ENCODE results near the gene MRPS33.

Gene MRPS33

GRCh38 chr7:141011443-141011842 is 3.3 kb downstream of the MRPS33 start:
- no peaks in the 10 kb centered on the region for H3K9me3 ChIP-seq (replicated peaks; ENCODE audit: low read length)
- H3K9ac ChIP-seq (ENCODE audit: low read depth, low read length), result no peak overlapping the region
- peaks cover 5% of the 10 kb centered on the region for H3K36me3 ChIP-seq (ENCODE audit: insufficient read depth, low read length)
- no peak overlapping the region for H3K4me2 ChIP-seq (ENCODE audit: low read length)
- no peaks in the 10 kb centered on the region for H3K27me3 ChIP-seq (ENCODE audit: control insufficient read depth, insufficient read depth, low read length)
- peaks cover 19% of the 10 kb centered on the region for H3K4me1 ChIP-seq (ENCODE audit: control insufficient read depth, insufficient read depth, low read length)
- H3K4me3 ChIP-seq (ENCODE audit: low read length), result no peak overlapping the region

- no peaks in the 10 kb centered on the region for H3K4me1 ChIP-seq (ENCODE audit: control insufficient read depth, insufficient read depth, low read length)
- peaks cover 9% of the 10 kb centered on the region for H3K36me3 ChIP-seq (ENCODE audit: insufficient read depth, low read length)
- H3K4me2 ChIP-seq (ENCODE audit: low read length), result no peak overlapping the region
- H3K9ac ChIP-seq (ENCODE audit: low read depth, low read length), result no peak overlapping the region
- no peak overlapping the region for H3K4me3 ChIP-seq (ENCODE audit: low read length)
- no peaks in the 10 kb centered on the region for H3K9me3 ChIP-seq (replicated peaks; ENCODE audit: low read length)
- peaks cover 6% of the 10 kb centered on the region for H3K27me3 ChIP-seq (ENCODE audit: control insufficient read depth, insufficient read depth, low read length)
Measured at GRCh38 chr7:141003172-141004065, 11.3 kb downstream of the MRPS33 start.

GRCh38 chr7:141001546-141001945 is 13.2 kb downstream of the MRPS33 start:
- no peak overlapping the region for H3K4me2 ChIP-seq (ENCODE audit: low read length)
- H3K9me3 ChIP-seq (replicated peaks; ENCODE audit: low read length), result no peaks in the 10 kb centered on the region
- no peak overlapping the region for H3K9ac ChIP-seq (ENCODE audit: low read depth, low read length)
- H3K4me1 ChIP-seq (ENCODE audit: control insufficient read depth, insufficient read depth, low read length), result no peaks in the 10 kb centered on the region
- peaks cover 6% of the 10 kb centered on the region for H3K27me3 ChIP-seq (ENCODE audit: control insufficient read depth, insufficient read depth, low read length)
- H3K36me3 ChIP-seq (ENCODE audit: insufficient read depth, low read length), result peaks cover 5% of the 10 kb centered on the region
- H3K4me3 ChIP-seq (ENCODE audit: low read length), result no peak overlapping the region

DNA sequence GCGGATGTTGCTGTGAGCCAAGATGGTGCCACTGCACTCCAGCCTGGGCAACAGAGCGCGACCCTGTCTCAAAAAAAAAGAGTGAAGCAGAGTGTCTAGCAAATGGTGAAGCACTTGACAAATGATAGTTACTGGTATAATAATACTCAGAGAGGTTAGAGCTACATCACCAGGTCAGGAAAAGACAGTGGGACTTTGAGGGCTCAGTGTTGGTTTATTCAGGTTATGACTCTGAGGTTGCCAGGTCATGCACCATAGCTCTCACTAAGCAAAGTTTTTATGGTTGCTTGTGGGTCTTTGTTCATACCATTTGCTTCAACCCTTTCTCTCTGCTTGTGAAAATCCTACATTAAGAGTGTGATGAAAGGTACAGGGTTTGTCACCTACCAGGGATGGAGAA is 13.6 kb downstream of the MRPS33 start:
- Histone ChIP-seq H3K36me3 (ENCODE audit: insufficient read depth, low read length) (peaks cover under 1% of the 10 kb centered on the region), H3K9me3 (replicated peaks; ENCODE audit: low read length) (no peaks in the 10 kb centered on the region), H3K27me3 (ENCODE audit: control insufficient read depth, insufficient read depth, low read length) (peaks cover 6% of the 10 kb centered on the region), H3K9ac (ENCODE audit: low read depth, low read length) (no peak overlapping the region), H3K4me3 (ENCODE audit: low read length) (no peak overlapping the region), H3K4me1 (ENCODE audit: control insufficient read depth, insufficient read depth, low read length) (no peaks in the 10 kb centered on the region), H3K4me2 (ENCODE audit: low read length) (no peak overlapping the region)

DNA sequence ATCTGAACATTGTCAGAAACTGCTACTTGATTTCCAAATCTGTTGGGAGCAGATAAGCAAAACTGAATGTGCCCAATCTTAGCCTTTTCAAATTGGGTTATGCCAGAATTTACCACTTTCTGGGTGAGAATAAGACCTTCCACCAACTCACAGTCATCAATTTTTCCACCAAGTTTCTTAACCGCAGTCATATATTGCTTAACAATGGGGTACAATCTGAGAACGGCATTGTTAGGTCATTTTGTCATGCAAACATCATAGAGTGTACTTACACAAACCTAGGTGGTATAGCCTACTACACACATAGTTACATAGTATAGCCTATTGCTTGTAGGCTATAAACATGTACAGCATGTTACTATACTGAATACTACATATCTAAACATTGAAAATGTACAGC is 16.0 kb downstream of the MRPS33 start:
- Histone ChIP-seq H3K9me3 (replicated peaks; ENCODE audit: low read length) (no peaks in the 10 kb centered on the region), H3K4me1 (ENCODE audit: control insufficient read depth, insufficient read depth, low read length) (no peaks in the 10 kb centered on the region), H3K4me3 (ENCODE audit: low read length) (no peak overlapping the region), H3K36me3 (ENCODE audit: insufficient read depth, low read length) (no peaks in the 10 kb centered on the region), H3K4me2 (ENCODE audit: low read length) (no peak overlapping the region), H3K9ac (ENCODE audit: low read depth, low read length) (no peak overlapping the region), H3K27me3 (ENCODE audit: control insufficient read depth, insufficient read depth, low read length) (peaks cover 6% of the 10 kb centered on the region)

GRCh38 chr7:140992422-140992821 is 22.3 kb downstream of the MRPS33 start:
- H3K9me3 ChIP-seq (replicated peaks; ENCODE audit: low read length), result no peaks in the 10 kb centered on the region
- no peaks in the 10 kb centered on the region for H3K4me1 ChIP-seq (ENCODE audit: control insufficient read depth, insufficient read depth, low read length)
- no peak overlapping the region for H3K9ac ChIP-seq (ENCODE audit: low read depth, low read length)
- H3K27me3 ChIP-seq (ENCODE audit: control insufficient read depth, insufficient read depth, low read length), result peaks cover 3% of the 10 kb centered on the region
- H3K36me3 ChIP-seq (ENCODE audit: insufficient read depth, low read length), result no peaks in the 10 kb centered on the region
- H3K4me3 ChIP-seq (ENCODE audit: low read length), result no peak overlapping the region
- H3K4me2 ChIP-seq (ENCODE audit: low read length), result no peak overlapping the region

- H3K4me2 ChIP-seq (ENCODE audit: low read length), result no peak overlapping the region
- H3K4me1 ChIP-seq (ENCODE audit: control insufficient read depth, insufficient read depth, low read length), result no peaks in the 10 kb centered on the region
- H3K4me3 ChIP-seq (ENCODE audit: low read length), result no peak overlapping the region
- no peaks in the 10 kb centered on the region for H3K36me3 ChIP-seq (ENCODE audit: insufficient read depth, low read length)
- peaks cover 3% of the 10 kb centered on the region for H3K27me3 ChIP-seq (ENCODE audit: control insufficient read depth, insufficient read depth, low read length)
- no peak overlapping the region for H3K9ac ChIP-seq (ENCODE audit: low read depth, low read length)
- H3K9me3 ChIP-seq (replicated peaks; ENCODE audit: low read length), result no peaks in the 10 kb centered on the region
Measured at GRCh38 chr7:140990193-140990962, 24.4 kb downstream of the MRPS33 start.

- Histone ChIP-seq H3K9me3 (replicated peaks; ENCODE audit: low read length) (no peaks in the 10 kb centered on the region), H3K4me3 (ENCODE audit: low read length) (no peak overlapping the region)
Measured at GRCh38 chr7:140989068-140989467, 25.7 kb downstream of the MRPS33 start.

GRCh38 chr7:140983802-140984201 is 30.9 kb downstream of the MRPS33 start:
- no peak overlapping the region for H3K4me3 ChIP-seq (ENCODE audit: low read length)
- H3K4me1 ChIP-seq (ENCODE audit: control insufficient read depth, insufficient read depth, low read length), result no peaks in the 10 kb centered on the region
- no peaks in the 10 kb centered on the region for H3K27me3 ChIP-seq (ENCODE audit: control insufficient read depth, insufficient read depth, low read length)
- H3K9me3 ChIP-seq (replicated peaks; ENCODE audit: low read length), result no peaks in the 10 kb centered on the region
- no peak overlapping the region for H3K4me2 ChIP-seq (ENCODE audit: low read length)
- no peak overlapping the region for H3K9ac ChIP-seq (ENCODE audit: low read depth, low read length)
- H3K36me3 ChIP-seq (ENCODE audit: insufficient read depth, low read length), result no peaks in the 10 kb centered on the region

More at GRCh38 chr7:140989068-140989467, 25.7 kb downstream of the MRPS33 start:
- Histone ChIP-seq H3K4me2 (ENCODE audit: low read length) (no peak overlapping the region), H3K9ac (ENCODE audit: low read depth, low read length) (no peak overlapping the region), H3K4me1 (ENCODE audit: control insufficient read depth, insufficient read depth, low read length) (no peaks in the 10 kb centered on the region), H3K36me3 (ENCODE audit: insufficient read depth, low read length) (no peaks in the 10 kb centered on the region), H3K27me3 (ENCODE audit: control insufficient read depth, insufficient read depth, low read length) (peaks cover 3% of the 10 kb centered on the region)

- H3K27me3 ChIP-seq (ENCODE audit: control insufficient read depth, insufficient read depth, low read length), result no peaks in the 10 kb centered on the region
- no peak overlapping the region for H3K9ac ChIP-seq (ENCODE audit: low read depth, low read length)
- no peak overlapping the region for H3K4me3 ChIP-seq (ENCODE audit: low read length)
- H3K36me3 ChIP-seq (ENCODE audit: insufficient read depth, low read length), result no peaks in the 10 kb centered on the region
- H3K9me3 ChIP-seq (replicated peaks; ENCODE audit: low read length), result no peaks in the 10 kb centered on the region
- H3K4me2 ChIP-seq (ENCODE audit: low read length), result no peak overlapping the region
- H3K4me1 ChIP-seq (ENCODE audit: control insufficient read depth, insufficient read depth, low read length), result no peaks in the 10 kb centered on the region
Measured at GRCh38 chr7:140982508-140982907, 32.2 kb downstream of the MRPS33 start.

- Histone ChIP-seq H3K9ac (ENCODE audit: low read depth, low read length) (no peak overlapping the region), H3K4me1 (ENCODE audit: control insufficient read depth, insufficient read depth, low read length) (no peaks in the 10 kb centered on the region), H3K27me3 (ENCODE audit: control insufficient read depth, insufficient read depth, low read length) (no peaks in the 10 kb centered on the region), H3K36me3 (ENCODE audit: insufficient read depth, low read length) (no peaks in the 10 kb centered on the region), H3K4me2 (ENCODE audit: low read length) (no peak overlapping the region), H3K4me3 (ENCODE audit: low read length) (no peak overlapping the region), H3K9me3 (replicated peaks; ENCODE audit: low read length) (no peaks in the 10 kb centered on the region)
Measured at GRCh38 chr7:140981951-140982350, 32.8 kb downstream of the MRPS33 start.
